Right ventricle myocardium inferior (tissue), 1 donor: ENCODE data around the gene YPEL5. TPM values are rescaled to one million over a fixed set of nuclear protein-coding genes. Genes with fewer than 3 reads are reported as not detected.
A peak's percentile ranks its signal among the peaks of the same experiment; 100 is the strongest.
"Not testable (repeated sequence)": the region's sequence is repeated elsewhere in the genome, so short reads cannot be mapped to it uniquely, and the experiment has no call there.

Experiments used
- ATAC-seq: fragments of 200-7000 bp; cut with Tn5 transposase; one replicate; pipeline ENCODE4 v1.9.1; 2020; ENCODE audit warnings: mild to moderate bottlenecking, moderate library complexity
- DNase-seq: peaks from one replicate; pipeline ENCODE4 v3.0.0; 2021; ENCODE audit errors: missing footprints
- intact Hi-C: fragments of 100-400 bp; cut with DNase I; formaldehyde crosslinking; loops from one replicate; pipeline ENCODE4 v1.11.0; 2022
- long read RNA-seq: library from polyadenylated mRNA; unstranded; transcript quantifications from one replicate; pipeline ENCODE4 v2.0.0, GENCODE V29; 2021
- total RNA-seq: library from RNA; stranded (reverse); fragmentation: NEBNext Ultra II Directional; extraction: Animal tissue kit (Norgen Biotek cat#: 25700); gene quantifications from one replicate; pipeline ENCODE4 v1.2.1, GENCODE V29; 2021
- donor health status: DM: no; HTN: yes; CAD: no; lungs with severe emphysema.

Gene YPEL5
- 67.5 TPM for total RNA-seq
- long read RNA-seq, transcript YPEL5-201 (3 exons, 2,182 nt), result major isoform, 18 of 31 reads
- long read RNA-seq, partial matches to known transcripts, result 0 of 31 reads
- long read RNA-seq, other reads (novel, unspliced or antisense), result 4 of 31 reads

- intact Hi-C loops, result no loop called here
- peak; percentile 100 for DNase-seq
- ATAC-seq, result peak; percentile 98
These were observed at the start of gene YPEL5 for GRCh38 chr2:30146337-30147195. Gene YPEL5 (plus strand): TSS chr2:30147007. CDS start chr2:30156652, 9,645 bp downstream.

- DNase-seq (no peak), ATAC-seq (no peak)
- intact Hi-C loops, result no loop called here
These were observed 48.4 kb upstream of the YPEL5 start for GRCh38 chr2:30098266-30099005.

GRCh38 chr2:30099366-30099765 lies 47.4 kb upstream of the YPEL5 start:
- ATAC-seq, intact Hi-C loops, DNase-seq: not testable (repeated sequence)

GRCh38 chr2:30100691-30101090 lies 46.1 kb upstream of the YPEL5 start:
- ATAC-seq, intact Hi-C loops, DNase-seq: not testable (repeated sequence)

GRCh38 chr2:30104307-30104706 lies 42.5 kb upstream of the YPEL5 start:
- intact Hi-C loops, result no loop called here
- ATAC-seq, result no peak
- no peak for DNase-seq

- intact Hi-C loops, result no loop called here
These were observed 41.3 kb upstream of the YPEL5 start for GRCh38 chr2:30105556-30105955.

GRCh38 chr2:30106543-30106942 lies 40.3 kb upstream of the YPEL5 start:
- intact Hi-C loops, result no loop called here
- no peak for ATAC-seq
- no peak for DNase-seq

More at GRCh38 chr2:30105556-30105955, 41.3 kb upstream of the YPEL5 start:
- ATAC-seq, result no peak
- no peak for DNase-seq

GRCh38 chr2:30108192-30108591 lies 38.6 kb upstream of the YPEL5 start:
- DNase-seq (no peak), ATAC-seq (no peak)
- intact Hi-C loops, result no loop called here

- ATAC-seq (no peak), DNase-seq (no peak)
- intact Hi-C loops, result no loop called here
These were observed 38.0 kb upstream of the YPEL5 start for GRCh38 chr2:30108851-30109250.

- intact Hi-C loops, result no loop called here
- no peak for DNase-seq
- ATAC-seq, result no peak
These were observed 37.0 kb upstream of the YPEL5 start for GRCh38 chr2:30109856-30110255.

GRCh38 chr2:30110773-30111172 lies 36.0 kb upstream of the YPEL5 start:
- intact Hi-C loops, result no loop called here
- no peak for ATAC-seq

GRCh38 chr2:30111186-30111585 lies 35.6 kb upstream of the YPEL5 start:
- ATAC-seq, intact Hi-C loops, DNase-seq: not testable (repeated sequence)

More at GRCh38 chr2:30110773-30111172, 36.0 kb upstream of the YPEL5 start:
- no peak for DNase-seq

- ATAC-seq (no peak), DNase-seq (no peak)
- intact Hi-C loops, result no loop called here
These were observed 34.2 kb upstream of the YPEL5 start for GRCh38 chr2:30112561-30112960.

GRCh38 chr2:30113617-30114293 lies 33.1 kb upstream of the YPEL5 start:
- no peak for ATAC-seq
- no peak for DNase-seq
- intact Hi-C loops, result no loop called here

GRCh38 chr2:30115141-30115980 lies 31.4 kb upstream of the YPEL5 start:
- ATAC-seq (peak; percentile 65), DNase-seq (peak; percentile 78)
- intact Hi-C loops, result no loop called here

GRCh38 chr2:30115981-30116285 lies 30.9 kb upstream of the YPEL5 start:
- intact Hi-C loops, result no loop called here
- ATAC-seq (no peak), DNase-seq (no peak)

GRCh38 chr2:30122362-30122761 lies 24.4 kb upstream of the YPEL5 start:
- intact Hi-C loops, result no loop called here
- no peak for DNase-seq

More at GRCh38 chr2:30122362-30122761, 24.4 kb upstream of the YPEL5 start:
- no peak for ATAC-seq
